Measurements from ENCODE around the gene TNS3.
A peak's percentile ranks its signal among the peaks of the same experiment; 100 is the strongest.
"Not testable (repeated sequence)": the region's sequence is repeated elsewhere in the genome, so short reads cannot be mapped to it uniquely, and the experiment has no call there.

The TNS3 gene

GRCh38 chr7:47541485-47541884, 40.4 kb downstream of the TNS3 start:
- not testable (repeated sequence) for H3K27me3 ChIP-seq (ENCODE audit: control insufficient read depth, insufficient read depth, low read length); H3K4me3 ChIP-seq (ENCODE audit: low read length); H3K36me3 ChIP-seq (ENCODE audit: insufficient read depth, low read length); H3K9ac ChIP-seq (ENCODE audit: low read depth, low read length); H3K9me3 ChIP-seq (replicated peaks; ENCODE audit: low read length); H3K4me2 ChIP-seq (ENCODE audit: low read length)
- H3K4me1 ChIP-seq (ENCODE audit: control insufficient read depth, insufficient read depth, low read length) = peaks cover 21% of the 10 kb centered on the region

GRCh38 chr7:47540387-47541350, 41.2 kb downstream of the TNS3 start:
- Histone ChIP-seq H3K27me3 (ENCODE audit: control insufficient read depth, insufficient read depth, low read length) (no peaks in the 10 kb centered on the region), H3K4me1 (ENCODE audit: control insufficient read depth, insufficient read depth, low read length) (peaks cover 24% of the 10 kb centered on the region), H3K4me3 (ENCODE audit: low read length) (no peak overlapping the region), H3K9ac (ENCODE audit: low read depth, low read length) (no peak overlapping the region), H3K36me3 (ENCODE audit: insufficient read depth, low read length) (peaks cover 3% of the 10 kb centered on the region), H3K9me3 (replicated peaks; ENCODE audit: low read length) (no peaks in the 10 kb centered on the region), H3K4me2 (ENCODE audit: low read length) (no peak overlapping the region)

DNA sequence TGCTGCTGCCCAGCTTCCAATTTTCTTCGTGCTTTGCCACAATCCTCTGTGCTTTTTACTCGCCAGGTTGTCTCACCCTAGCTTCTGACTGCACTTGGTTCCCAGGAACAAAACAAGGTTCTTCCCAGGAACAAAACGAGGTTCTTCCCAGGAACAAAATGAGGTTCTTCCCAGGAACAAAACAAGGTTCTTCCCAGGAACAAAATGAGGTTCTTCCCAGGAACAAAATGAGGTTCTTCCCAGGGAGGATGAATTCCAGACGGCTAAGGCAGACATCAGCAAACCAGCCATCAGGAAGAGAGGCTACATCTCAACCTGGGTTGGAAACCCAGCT, 41.9 kb downstream of the TNS3 start:
- Histone ChIP-seq H3K9me3 (replicated peaks; ENCODE audit: low read length) (no peaks in the 10 kb centered on the region), H3K4me3 (ENCODE audit: low read length) (no peak overlapping the region), H3K4me1 (ENCODE audit: control insufficient read depth, insufficient read depth, low read length) (peaks cover 24% of the 10 kb centered on the region), H3K4me2 (ENCODE audit: low read length) (no peak overlapping the region), H3K27me3 (ENCODE audit: control insufficient read depth, insufficient read depth, low read length) (no peaks in the 10 kb centered on the region), H3K9ac (ENCODE audit: low read depth, low read length) (no peak overlapping the region), H3K36me3 (ENCODE audit: insufficient read depth, low read length) (peaks cover 3% of the 10 kb centered on the region)

- H3K27me3 ChIP-seq (ENCODE audit: control insufficient read depth, insufficient read depth, low read length) = no peaks in the 10 kb centered on the region
- H3K9ac ChIP-seq (ENCODE audit: low read depth, low read length) = no peak overlapping the region
- H3K9me3 ChIP-seq (replicated peaks; ENCODE audit: low read length) = no peaks in the 10 kb centered on the region
- H3K4me3 ChIP-seq (ENCODE audit: low read length) = no peak overlapping the region
- no peak overlapping the region for H3K4me2 ChIP-seq (ENCODE audit: low read length)
- H3K36me3 ChIP-seq (ENCODE audit: insufficient read depth, low read length) = no peaks in the 10 kb centered on the region
- H3K4me1 ChIP-seq (ENCODE audit: control insufficient read depth, insufficient read depth, low read length) = peaks cover 24% of the 10 kb centered on the region
Observed at GRCh38 chr7:47539398-47540052, 42.4 kb downstream of the TNS3 start.

DNA sequence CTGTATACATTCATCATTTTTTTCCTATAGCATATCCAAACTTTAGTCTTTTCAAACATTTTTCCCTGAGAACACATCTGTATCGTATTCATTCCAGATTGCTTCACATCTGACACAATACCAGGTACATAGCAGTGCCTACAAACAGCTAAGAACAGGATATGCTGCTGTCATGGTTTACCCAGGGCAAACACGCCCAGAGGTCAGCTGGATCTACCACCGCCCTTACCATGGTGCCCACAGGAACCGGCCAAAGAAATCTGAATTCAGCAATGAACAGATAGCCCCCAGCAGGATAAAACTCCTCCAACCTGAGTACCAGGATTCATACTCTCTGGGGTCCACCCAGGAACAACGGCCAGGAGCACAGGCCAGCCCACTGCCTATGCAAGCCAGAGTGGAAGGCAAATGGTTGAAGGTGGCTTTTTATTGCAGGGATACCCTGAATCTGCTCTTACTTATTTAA, 43.0 kb downstream of the TNS3 start:
- H3K9ac ChIP-seq (ENCODE audit: low read depth, low read length) = no peak overlapping the region
- H3K27me3 ChIP-seq (ENCODE audit: control insufficient read depth, insufficient read depth, low read length) = no peaks in the 10 kb centered on the region
- no peaks in the 10 kb centered on the region for H3K36me3 ChIP-seq (ENCODE audit: insufficient read depth, low read length)
- H3K4me2 ChIP-seq (ENCODE audit: low read length) = no peak overlapping the region
- H3K4me1 ChIP-seq (ENCODE audit: control insufficient read depth, insufficient read depth, low read length) = peaks cover 24% of the 10 kb centered on the region
- H3K4me3 ChIP-seq (ENCODE audit: low read length) = no peak overlapping the region
- no peaks in the 10 kb centered on the region for H3K9me3 ChIP-seq (replicated peaks; ENCODE audit: low read length)

DNA sequence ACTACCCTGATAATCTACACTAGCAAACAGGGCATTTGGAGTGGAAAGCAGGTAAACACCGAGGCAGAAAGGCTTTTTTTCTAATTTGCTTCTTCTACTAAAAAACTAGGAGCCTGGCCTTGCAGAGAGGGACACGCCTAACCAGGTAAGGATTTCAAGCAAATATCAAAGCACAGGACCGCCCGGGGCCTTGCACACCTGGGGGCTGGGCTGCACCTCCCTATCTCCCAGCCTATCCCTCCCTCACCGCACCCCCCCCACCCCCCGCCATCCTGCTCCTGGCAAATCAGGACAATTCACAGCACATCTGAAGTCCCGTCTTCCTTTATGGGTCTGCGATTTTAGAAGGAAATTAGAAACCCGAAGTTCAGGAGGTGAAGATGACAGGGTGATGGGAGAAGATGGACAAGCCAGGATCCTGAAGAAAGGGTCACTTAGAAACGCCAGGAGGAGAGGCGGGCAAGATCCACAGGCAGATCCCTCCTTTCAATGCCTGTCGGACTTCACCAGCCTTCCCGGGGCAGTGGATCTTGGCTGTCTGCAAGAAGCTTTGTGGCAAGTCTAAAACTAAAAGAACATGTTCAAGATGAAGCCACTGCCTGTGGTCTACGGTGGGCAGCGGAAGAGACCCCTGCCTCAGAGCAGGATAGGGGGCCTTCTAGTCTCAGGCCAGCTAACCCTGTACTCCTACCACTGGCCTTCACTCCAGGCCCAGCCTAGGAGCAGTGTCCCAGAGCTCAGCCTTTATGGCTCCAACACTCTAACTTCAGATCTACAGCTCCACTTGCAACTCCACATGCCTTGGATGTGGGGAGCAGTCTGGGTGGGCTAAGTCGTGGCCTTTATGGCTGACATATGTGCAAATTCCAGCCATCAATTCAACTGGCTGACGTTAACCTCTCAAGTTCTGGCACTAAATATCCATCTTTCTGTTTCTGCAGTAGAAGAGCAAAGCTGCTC, 43.9 kb downstream of the TNS3 start:
- Histone ChIP-seq H3K36me3 (ENCODE audit: insufficient read depth, low read length) (no peaks in the 10 kb centered on the region), H3K9me3 (replicated peaks; ENCODE audit: low read length) (no peaks in the 10 kb centered on the region), H3K4me3 (ENCODE audit: low read length) (peak overlapping the region; percentile 70), H3K27me3 (ENCODE audit: control insufficient read depth, insufficient read depth, low read length) (no peaks in the 10 kb centered on the region), H3K4me2 (ENCODE audit: low read length) (peak overlapping the region; percentile 91), H3K9ac (ENCODE audit: low read depth, low read length) (peak overlapping the region; percentile 71), H3K4me1 (ENCODE audit: control insufficient read depth, insufficient read depth, low read length) (peaks cover 24% of the 10 kb centered on the region)

DNA sequence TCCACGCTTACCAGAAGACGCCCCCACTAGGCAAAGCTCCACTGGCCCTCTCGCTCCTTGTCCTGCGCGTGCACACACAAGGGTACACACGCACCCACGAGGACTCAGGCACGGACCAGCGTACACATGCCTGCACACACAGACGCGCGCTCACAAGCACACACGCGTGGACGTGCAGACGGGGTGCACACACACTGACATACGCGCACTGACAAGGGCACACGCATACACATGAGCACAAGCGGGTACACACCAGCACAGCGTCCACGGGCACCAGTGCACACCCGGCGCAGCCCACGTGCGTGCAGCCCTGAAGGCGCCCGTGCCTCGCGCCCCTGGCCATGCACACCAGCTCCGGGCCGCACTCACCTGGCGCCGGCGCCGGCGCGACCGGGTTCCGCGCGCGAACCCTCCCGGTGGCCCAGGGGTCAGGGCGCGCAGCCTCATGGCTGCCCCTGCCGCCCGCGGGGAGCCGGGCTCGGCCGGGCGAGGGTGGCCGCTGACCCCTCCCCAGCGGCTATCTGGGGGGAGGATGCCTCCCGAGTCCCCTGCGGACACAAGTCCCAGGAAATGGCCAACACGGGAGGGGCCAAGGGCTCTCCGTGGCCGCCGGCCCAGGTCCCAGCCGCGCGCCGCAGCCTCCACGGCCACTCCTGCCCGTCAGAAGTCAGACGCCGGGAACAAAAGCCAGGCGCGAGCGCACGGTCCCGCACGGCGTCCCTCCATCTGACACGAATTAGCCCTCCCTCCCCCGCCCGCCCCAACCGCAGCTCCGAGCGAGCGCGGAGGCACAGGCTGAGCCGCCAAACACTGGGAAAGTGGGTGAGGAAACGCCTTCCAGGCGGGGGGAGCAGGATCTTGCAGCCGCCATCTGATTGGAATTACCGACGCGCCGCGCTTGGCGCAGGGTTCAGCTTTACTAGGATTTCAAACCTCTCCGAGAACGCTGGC, 45.0 kb downstream of the TNS3 start:
- peak overlapping the region; percentile 71 for H3K9ac ChIP-seq (ENCODE audit: low read depth, low read length)
- H3K4me1 ChIP-seq (ENCODE audit: control insufficient read depth, insufficient read depth, low read length) = peaks cover 24% of the 10 kb centered on the region
- H3K4me3 ChIP-seq (ENCODE audit: low read length) = peak overlapping the region; percentile 70
- no peaks in the 10 kb centered on the region for H3K27me3 ChIP-seq (ENCODE audit: control insufficient read depth, insufficient read depth, low read length)
- H3K4me2 ChIP-seq (ENCODE audit: low read length) = peak overlapping the region; percentile 91
- no peaks in the 10 kb centered on the region for H3K36me3 ChIP-seq (ENCODE audit: insufficient read depth, low read length)
- H3K9me3 ChIP-seq (replicated peaks; ENCODE audit: low read length) = no peaks in the 10 kb centered on the region

GRCh38 chr7:47535704-47536628, 45.9 kb downstream of the TNS3 start:
- no peak overlapping the region for H3K4me3 ChIP-seq (ENCODE audit: low read length)
- peak overlapping the region; percentile 91 for H3K4me2 ChIP-seq (ENCODE audit: low read length)
- H3K27me3 ChIP-seq (ENCODE audit: control insufficient read depth, insufficient read depth, low read length) = no peaks in the 10 kb centered on the region
- H3K9me3 ChIP-seq (replicated peaks; ENCODE audit: low read length) = no peaks in the 10 kb centered on the region
- H3K4me1 ChIP-seq (ENCODE audit: control insufficient read depth, insufficient read depth, low read length) = peaks cover 24% of the 10 kb centered on the region
- no peak overlapping the region for H3K9ac ChIP-seq (ENCODE audit: low read depth, low read length)
- no peaks in the 10 kb centered on the region for H3K36me3 ChIP-seq (ENCODE audit: insufficient read depth, low read length)

DNA sequence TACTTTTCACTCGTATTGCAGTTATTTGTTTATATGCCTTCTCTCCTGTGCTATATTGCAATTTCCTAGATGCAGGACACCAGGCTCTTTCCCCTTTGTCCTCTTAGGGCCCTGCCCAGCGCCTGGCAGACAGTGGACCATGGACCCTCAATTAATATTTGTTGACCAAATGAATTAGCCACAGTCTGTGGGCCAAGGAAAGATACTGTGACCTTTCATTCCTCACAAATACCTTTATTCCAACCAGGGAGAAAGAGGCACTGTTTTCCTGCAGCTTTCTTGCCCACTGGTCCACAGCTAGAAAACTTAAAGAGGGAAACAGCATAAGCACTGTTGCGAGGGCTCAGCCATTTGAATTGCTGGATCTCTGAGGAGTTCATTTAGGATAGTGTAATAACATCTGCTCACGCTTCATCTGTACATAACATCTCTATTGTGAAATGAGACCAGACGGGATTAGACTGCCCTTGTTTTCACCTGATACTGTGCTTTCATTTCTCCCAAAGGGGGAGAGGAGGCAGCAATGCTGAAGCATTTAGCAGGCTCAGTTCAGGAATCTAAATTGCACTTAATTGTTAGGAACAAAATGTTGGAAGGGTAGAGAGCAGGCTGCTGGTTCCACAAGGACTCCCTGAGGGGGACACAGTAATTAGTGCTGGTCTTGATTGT, 46.7 kb downstream of the TNS3 start:
- no peaks in the 10 kb centered on the region for H3K36me3 ChIP-seq (ENCODE audit: insufficient read depth, low read length)
- H3K27me3 ChIP-seq (ENCODE audit: control insufficient read depth, insufficient read depth, low read length) = no peaks in the 10 kb centered on the region
- no peak overlapping the region for H3K4me3 ChIP-seq (ENCODE audit: low read length)
- H3K9ac ChIP-seq (ENCODE audit: low read depth, low read length) = no peak overlapping the region
- no peaks in the 10 kb centered on the region for H3K9me3 ChIP-seq (replicated peaks; ENCODE audit: low read length)
- no peak overlapping the region for H3K4me2 ChIP-seq (ENCODE audit: low read length)
- H3K4me1 ChIP-seq (ENCODE audit: control insufficient read depth, insufficient read depth, low read length) = peaks cover 24% of the 10 kb centered on the region

All from skeletal muscle satellite cell (primary cell).